OCI-LY1 (cell line): ENCODE measurements around the gene UNC5A.

ENCODE experiments used
- H2AFZ ChIP-seq: fragments of 200-600 bp; sonication (generic), shearing (Covaris generic); 2 replicates; pipeline ENCODE4 v1.6.0; 2014; ENCODE audit warnings: antibody characterized with exemption, mild to moderate bottlenecking, low read length
- H3F3A ChIP-seq: fragments of 200-600 bp; sonication (generic), shearing (Covaris generic); 2 replicates; pipeline ENCODE4 v1.6.0; 2014; ENCODE audit warnings: mild to moderate bottlenecking, antibody characterized with exemption, low read length, moderate library complexity; ENCODE audit not compliant: insufficient read depth
- H3K27ac ChIP-seq: fragments of 200-600 bp; sonication (generic); 2 replicates; pipeline ENCODE4 v1.5.1; 2014; ENCODE audit warnings: low read length, mixed run types, mild to moderate bottlenecking, low read depth; ENCODE audit not compliant: poor library complexity, severe bottlenecking
- H3K27me3 ChIP-seq: fragments of 200-600 bp; sonication (generic); 2 replicates; pipeline ENCODE4 v1.6.0; 2014; ENCODE audit warnings: antibody characterized with exemption, mild to moderate bottlenecking, low read length, moderate library complexity; ENCODE audit not compliant: insufficient read depth
- H3K36me3 ChIP-seq: fragments of 200-600 bp; sonication (generic); 2 replicates; pipeline ENCODE4 v1.6.1; 2014; ENCODE audit warnings: mild to moderate bottlenecking, antibody characterized with exemption, low read length, moderate library complexity, mixed read lengths; ENCODE audit not compliant: insufficient read depth
- H3K4me1 ChIP-seq: fragments of 200-600 bp; sonication (generic); 2 replicates; pipeline ENCODE4 v1.5.1; 2014; ENCODE audit warnings: mild to moderate bottlenecking, low read length, moderate library complexity; ENCODE audit not compliant: insufficient read depth, severe bottlenecking
- H3K4me2 ChIP-seq: fragments of 200-600 bp; sonication (generic), shearing (Covaris generic); 2 replicates; pipeline ENCODE4 v1.6.1; 2014; ENCODE audit warnings: low read length
- H3K4me3 ChIP-seq: fragments of 200-600 bp; sonication (generic); 2 replicates; pipeline ENCODE4 v1.5.1; 2014; ENCODE audit warnings: low read length, low read depth, mild to moderate bottlenecking, mixed read lengths; ENCODE audit not compliant: poor library complexity, severe bottlenecking
- H3K79me2 ChIP-seq: fragments of 200-600 bp; shearing (Covaris generic); 2 replicates; pipeline ENCODE4 v1.6.1; 2016; ENCODE audit warnings: mixed run types, low read length, mixed read lengths; ENCODE audit not compliant: insufficient read depth
- H3K9ac ChIP-seq: fragments of 200-600 bp; sonication (generic), shearing (Covaris generic); 2 replicates; pipeline ENCODE4 v1.6.1; 2014; ENCODE audit warnings: mild to moderate bottlenecking, low read length, mixed read lengths
- H3K9me2 ChIP-seq: fragments of 200-600 bp; sonication (generic), shearing (Covaris generic); 2 replicates; pipeline ENCODE4 v1.6.1; 2014; ENCODE audit warnings: low read depth, mild to moderate bottlenecking, low read length, mixed read lengths
- H3K9me3 ChIP-seq: fragments of 200-600 bp; shearing (Covaris generic); 2 replicates; pipeline ENCODE4 v1.6.1; 2014; ENCODE audit warnings: low read length, mixed read lengths
- H4K20me1 ChIP-seq: fragments of 200-600 bp; sonication (generic), shearing (Covaris generic); 2 replicates; pipeline ENCODE4 v1.6.0; 2016; ENCODE audit warnings: mild to moderate bottlenecking, low read length; ENCODE audit not compliant: insufficient read depth
- CTCF ChIP-seq: fragments of 200-600 bp; sonication (generic), shearing (Covaris generic); IDR thresholded peaks from 2 replicates; pipeline ENCODE4 v1.5.1; 2017; ENCODE audit warnings: mild to moderate bottlenecking, antibody characterized with exemption, low read length, moderate library complexity, mixed read lengths
- EZH2 ChIP-seq: fragments of 200-600 bp; sonication (generic), shearing (Covaris generic); IDR thresholded peaks from 2 replicates; pipeline ENCODE4 v1.8.0; 2017; ENCODE audit warnings: borderline replicate concordance, mixed run types, mild to moderate bottlenecking, antibody characterized with exemption, low read length, moderate library complexity, mixed read lengths

The UNC5A gene

GRCh38 chr5:176886336-176887251, 76.2 kb downstream of the UNC5A start:
- no peak overlapping the region for H2AFZ ChIP-seq
- H4K20me1 ChIP-seq: no peaks in the 10 kb centered on the region
- H3K4me3 ChIP-seq: no peak overlapping the region
- no peaks in the 10 kb centered on the region for H3K4me1 ChIP-seq
- H3K36me3 ChIP-seq: no peaks in the 10 kb centered on the region
- no peaks in the 10 kb centered on the region for H3F3A ChIP-seq
- H3K4me2 ChIP-seq: no peak overlapping the region
- H3K27me3 ChIP-seq: no peaks in the 10 kb centered on the region
- TF ChIP-seq CTCF: no peak
- TF ChIP-seq EZH2: no peak
- no peaks in the 10 kb centered on the region for H3K9me3 ChIP-seq
- no peaks in the 10 kb centered on the region for H3K9me2 ChIP-seq
- no peak overlapping the region for H3K9ac ChIP-seq
- no peak overlapping the region for H3K27ac ChIP-seq
- no peaks in the 10 kb centered on the region for H3K79me2 ChIP-seq

GRCh38 chr5:176887252-176887849, 77.0 kb downstream of the UNC5A start:
- Histone ChIP-seq H3K27me3 (no peaks in the 10 kb centered on the region; the same call in 1 of the 2 replicates), H3K79me2 (no peaks in the 10 kb centered on the region), H3F3A (no peaks in the 10 kb centered on the region), H3K4me2 (no peak overlapping the region), H2AFZ (no peak overlapping the region), H3K4me1 (no peaks in the 10 kb centered on the region), H3K27ac (no peak overlapping the region), H3K9me3 (no peaks in the 10 kb centered on the region), H4K20me1 (no peaks in the 10 kb centered on the region), H3K9me2 (no peaks in the 10 kb centered on the region), H3K9ac (no peak overlapping the region), H3K36me3 (no peaks in the 10 kb centered on the region), H3K4me3 (no peak overlapping the region)
- TF ChIP-seq EZH2 (no peak), CTCF (no peak)

GRCh38 chr5:176888016-176888864, 77.9 kb downstream of the UNC5A start:
- no peaks in the 10 kb centered on the region for H3K4me1 ChIP-seq
- H3K36me3 ChIP-seq: no peaks in the 10 kb centered on the region
- H3K27ac ChIP-seq: no peak overlapping the region
- no peaks in the 10 kb centered on the region for H3K79me2 ChIP-seq
- H3K9ac ChIP-seq: no peak overlapping the region
- no peak overlapping the region for H3K4me2 ChIP-seq
- no peaks in the 10 kb centered on the region for H3K9me3 ChIP-seq
- no peak overlapping the region for H2AFZ ChIP-seq
- no peaks in the 10 kb centered on the region; the same call in 1 of the 2 replicates for H3K27me3 ChIP-seq
- H3K9me2 ChIP-seq: no peaks in the 10 kb centered on the region
- H3F3A ChIP-seq: no peaks in the 10 kb centered on the region
- no peak for TF ChIP-seq EZH2
- TF ChIP-seq CTCF: no peak
- no peak overlapping the region for H3K4me3 ChIP-seq
- H4K20me1 ChIP-seq: no peaks in the 10 kb centered on the region
